NCI-H345 (cell line): ENCODE results near the gene DSCAML1.

Source experiments
- DNase-seq: peaks from one replicate; lab custom pipeline; 2025; lab: John Stamatoyannopoulos, UW

DSCAML1 gene

DNA sequence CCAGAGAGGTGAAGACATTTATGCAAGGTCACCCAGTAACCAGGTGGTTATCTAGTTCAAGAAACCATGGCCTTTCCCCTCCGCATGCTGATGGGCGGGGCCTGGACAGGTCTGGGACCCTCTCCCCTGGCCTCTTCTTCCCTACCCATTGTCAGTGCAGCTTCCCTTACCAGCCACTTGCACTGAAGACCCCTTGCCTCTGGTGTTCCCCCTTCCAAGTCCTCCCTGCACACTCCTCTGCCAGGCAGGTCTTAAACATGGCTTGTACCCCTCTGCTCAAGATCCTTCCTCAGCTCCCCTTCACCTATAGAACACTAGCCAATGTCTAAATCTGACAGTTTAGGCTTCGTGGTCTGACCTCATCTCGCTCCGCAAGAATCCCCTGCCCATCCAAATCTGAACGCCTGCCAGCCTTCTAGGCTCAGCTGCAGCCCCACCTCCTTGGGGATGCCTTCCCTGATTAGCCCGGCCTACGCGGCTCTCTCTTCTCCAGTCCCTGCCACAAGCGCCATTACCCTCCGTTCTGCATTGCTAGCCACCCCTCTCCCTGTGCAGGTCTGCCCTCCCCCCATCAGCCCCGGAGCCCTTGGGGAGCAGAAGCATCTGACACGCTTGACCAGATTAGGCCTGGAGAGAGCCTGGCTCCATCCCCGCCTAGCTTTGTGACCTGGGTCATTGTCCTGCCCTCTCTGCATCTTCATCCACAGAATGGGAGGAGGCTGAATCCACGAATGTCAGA is 213.8 kb downstream of the DSCAML1 start:
- no peak for DNase-seq

- DNase-seq: no peak
Measured at GRCh38 chr11:117582433-117582832, 214.6 kb downstream of the DSCAML1 start.

DNA sequence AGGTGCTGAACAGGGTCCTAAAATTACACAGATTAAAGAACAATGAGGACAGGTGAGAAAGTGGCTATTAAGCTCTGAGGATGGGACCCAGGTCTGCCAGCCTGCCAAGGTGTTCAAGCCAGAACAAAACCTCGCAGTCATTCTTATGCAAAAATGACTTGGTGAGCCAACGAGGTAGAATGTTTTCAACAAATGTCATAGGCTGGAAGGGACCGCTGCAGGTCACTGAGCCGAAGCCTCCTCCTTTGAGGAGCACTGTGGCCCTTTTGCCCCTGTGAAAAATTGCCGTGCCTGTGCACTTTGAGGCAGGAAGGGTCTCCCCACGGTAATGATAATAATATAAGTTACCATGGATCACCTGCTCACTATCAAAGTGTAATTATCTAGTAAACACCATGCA is 216.2 kb downstream of the DSCAML1 start:
- no peak for DNase-seq

DNA sequence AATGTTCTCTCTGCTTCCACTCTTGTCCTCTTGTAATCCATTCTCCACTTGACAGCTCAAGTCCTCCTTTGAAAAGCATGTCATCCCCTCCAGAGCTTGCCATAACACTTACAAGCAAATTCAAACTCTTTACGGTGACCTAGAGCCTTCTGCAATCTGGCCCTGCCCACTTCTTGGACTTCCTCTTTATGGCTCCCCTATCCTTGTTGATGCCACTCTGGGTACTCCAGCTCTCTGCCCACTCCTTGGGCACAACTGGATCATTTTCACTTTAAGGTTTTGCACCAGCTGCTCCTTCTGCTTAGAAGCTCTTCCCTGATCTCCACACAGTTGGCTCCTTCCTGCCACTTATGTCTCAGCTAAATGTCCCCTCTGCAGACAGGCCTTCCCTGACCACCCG is 217.9 kb downstream of the DSCAML1 start:
- no peak for DNase-seq

DNA sequence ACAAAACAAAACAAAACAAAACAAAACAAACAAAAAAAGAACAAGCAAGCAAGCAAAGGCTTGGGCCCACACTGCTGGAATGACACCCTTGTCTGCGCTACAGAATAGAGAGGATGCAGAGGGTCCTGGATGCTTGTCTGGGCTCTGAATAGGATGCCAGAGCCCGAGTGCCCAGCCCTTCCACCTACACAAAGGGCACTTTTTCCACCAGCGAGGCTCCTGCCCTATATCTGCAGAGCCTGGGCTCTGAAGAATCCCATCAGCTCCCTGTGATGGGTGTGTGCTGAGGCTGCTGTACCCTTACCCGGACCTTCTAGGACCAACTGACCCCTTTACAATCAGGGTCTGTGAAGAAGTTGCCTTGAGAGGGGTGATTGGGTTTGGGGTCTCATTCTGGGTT is 221.2 kb downstream of the DSCAML1 start:
- DNase-seq: no peak

DNA sequence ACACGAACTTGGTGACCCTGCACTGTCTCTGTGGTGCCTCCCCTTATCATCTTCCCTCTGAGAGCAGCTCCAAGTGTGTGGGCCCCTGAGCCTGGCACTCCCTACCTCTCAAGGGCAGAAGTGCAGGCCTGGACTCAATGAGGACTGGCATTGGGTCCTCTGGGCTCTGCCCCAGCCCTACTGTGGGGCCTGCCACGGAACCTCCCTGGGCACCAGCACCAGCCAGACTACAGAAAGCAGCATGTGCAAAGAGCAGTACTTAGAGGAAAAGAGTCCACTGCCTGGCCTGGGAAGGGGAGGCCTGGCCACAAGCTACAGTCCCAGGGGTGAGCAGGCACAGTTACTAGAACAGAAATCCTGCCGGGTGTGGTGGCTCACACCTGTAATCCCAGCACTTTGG is 222.5 kb downstream of the DSCAML1 start:
- DNase-seq: no peak

GRCh38 chr11:117573326-117573725 is 223.7 kb downstream of the DSCAML1 start:
- DNase-seq: no peak

DNA sequence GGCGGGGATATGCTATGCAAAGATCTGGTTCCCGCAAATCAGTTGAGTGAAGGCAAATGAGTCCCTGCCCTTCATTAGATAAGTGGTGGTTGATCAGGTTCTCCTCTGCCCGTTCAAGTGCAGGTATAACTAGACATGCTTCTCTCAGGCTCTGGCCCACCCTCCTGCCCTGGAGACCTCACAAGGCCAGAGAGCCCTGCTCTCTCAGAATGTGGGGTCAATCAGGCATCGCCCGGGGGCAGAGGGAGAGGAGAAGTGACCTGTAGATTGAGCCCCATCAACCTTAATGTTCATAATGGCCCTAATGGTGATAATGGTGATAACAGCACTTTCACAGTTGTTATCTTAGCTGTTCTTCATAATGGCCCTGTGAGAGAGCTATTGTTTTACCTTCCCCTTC is 224.3 kb downstream of the DSCAML1 start:
- DNase-seq: no peak

DNA sequence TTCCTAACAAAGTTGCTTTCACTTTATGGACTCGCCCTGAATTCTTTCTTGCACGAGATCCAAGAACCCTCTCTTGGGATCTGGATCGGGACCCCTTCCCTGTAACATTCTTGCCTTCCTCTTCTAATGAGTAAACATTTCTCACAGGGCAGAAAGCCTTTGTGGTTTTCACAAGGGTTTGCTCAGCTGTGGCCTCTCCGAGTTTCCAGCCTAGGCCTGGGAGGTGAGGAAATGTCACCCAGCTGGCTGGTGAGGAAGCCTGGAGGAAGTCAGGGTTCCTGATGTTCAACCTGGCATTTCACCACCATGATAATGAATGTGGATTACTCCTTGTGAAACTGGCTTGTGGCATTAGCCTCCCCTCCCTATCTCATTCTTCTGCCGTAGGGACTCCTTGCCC is 224.9 kb downstream of the DSCAML1 start:
- no peak for DNase-seq

DNA sequence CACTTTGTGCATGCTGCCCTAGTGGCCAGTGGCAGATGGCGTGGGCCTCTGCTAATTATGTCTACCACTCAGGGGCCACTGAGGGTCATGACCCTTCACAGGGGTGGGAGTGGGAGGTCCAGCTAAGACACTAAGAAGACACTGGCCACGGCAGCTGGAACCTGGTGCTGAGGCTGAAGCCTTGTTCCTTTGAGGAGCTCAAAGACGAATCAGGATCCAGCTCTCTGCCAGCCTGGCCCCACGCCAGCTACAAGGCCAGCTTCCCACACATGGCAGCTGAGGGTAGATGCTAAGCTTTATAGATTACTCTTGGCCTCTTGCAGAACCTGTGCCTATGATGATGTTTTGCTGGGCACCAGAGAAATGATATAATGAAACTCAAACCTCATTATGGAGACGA is 226.3 kb downstream of the DSCAML1 start:
- DNase-seq: peak; percentile 7

DNA sequence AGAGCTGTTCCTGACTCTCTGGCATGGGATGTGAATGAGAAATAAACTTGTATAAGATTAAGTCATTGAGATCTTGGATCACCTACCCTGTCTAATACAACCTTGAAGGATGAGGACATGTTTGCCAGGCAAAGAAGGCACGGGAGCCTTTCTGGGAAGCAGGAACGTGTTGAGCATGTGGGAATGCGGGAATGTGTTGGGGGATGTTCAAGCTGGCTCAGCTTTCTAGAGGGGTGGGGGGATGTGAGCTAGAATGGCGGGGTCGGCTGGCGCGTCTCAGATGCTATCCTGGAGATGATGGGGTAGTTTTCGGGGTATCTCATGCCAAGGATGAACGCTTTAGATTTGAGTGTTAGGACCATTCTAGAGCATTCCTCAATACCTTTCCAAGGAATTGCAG is 227.1 kb downstream of the DSCAML1 start:
- no peak for DNase-seq

DNA sequence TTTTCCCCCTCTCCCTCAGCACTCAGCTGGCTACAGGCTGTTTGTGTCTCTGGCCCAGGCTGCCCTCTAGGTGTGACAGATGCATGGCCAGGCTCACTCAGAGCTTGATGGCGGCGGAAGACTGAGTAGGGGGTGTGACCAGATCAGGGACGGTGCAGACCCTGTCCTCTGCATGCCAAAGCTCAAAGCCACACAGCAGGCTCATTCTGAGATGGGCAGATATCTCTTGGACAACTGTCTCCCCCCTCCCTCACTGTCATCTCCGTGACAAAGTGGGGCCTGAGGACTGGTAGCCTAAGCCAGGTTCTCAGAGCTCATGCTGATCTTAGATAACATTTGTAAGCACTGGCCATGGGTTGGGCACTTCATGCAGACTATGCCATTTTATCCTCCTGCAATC is 231.3 kb downstream of the DSCAML1 start:
- DNase-seq: no peak

- DNase-seq: no peak
Measured at GRCh38 chr11:117564321-117564720, 232.7 kb downstream of the DSCAML1 start.

- DNase-seq: no peak
Measured at GRCh38 chr11:117563556-117563955, 233.5 kb downstream of the DSCAML1 start.

- DNase-seq: no peak
Measured at GRCh38 chr11:117562136-117562535, 234.9 kb downstream of the DSCAML1 start.

DNA sequence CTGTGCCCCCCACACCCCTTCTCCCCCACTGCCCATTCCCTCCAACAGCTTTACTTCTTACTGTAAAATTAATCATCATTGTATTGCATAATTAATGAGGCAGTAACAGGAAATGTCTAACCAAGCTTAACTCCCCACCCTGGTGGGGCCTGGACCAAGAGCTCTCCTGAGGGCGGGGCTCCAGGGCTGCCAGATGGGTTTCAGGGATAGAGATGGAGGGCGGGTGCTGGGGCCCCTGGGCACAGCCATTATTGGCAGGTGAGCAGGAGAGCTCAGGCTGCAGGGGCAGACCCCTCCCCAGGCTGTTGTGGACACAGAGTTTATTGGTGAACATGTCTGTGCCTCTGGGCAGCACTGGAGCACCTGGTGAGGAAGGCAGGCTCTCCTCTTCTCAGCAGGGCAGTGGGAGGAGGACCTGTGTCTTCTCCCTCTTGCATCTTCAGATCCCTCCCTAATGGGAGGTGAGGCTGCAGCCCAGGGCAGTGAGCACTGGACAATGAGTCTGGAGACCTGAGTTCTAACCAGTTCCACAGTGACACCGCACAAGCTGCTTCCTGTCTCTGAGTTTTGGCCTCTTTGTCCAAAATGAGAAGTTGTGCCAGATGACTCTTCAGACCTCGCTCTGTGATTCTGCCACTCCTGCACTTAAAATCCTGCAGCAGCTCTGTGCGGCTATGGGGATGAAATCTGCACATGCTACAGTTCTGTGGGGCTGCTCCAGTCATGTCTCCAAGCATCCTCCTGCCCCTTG is 236.1 kb downstream of the DSCAML1 start:
- DNase-seq: no peak

DNA sequence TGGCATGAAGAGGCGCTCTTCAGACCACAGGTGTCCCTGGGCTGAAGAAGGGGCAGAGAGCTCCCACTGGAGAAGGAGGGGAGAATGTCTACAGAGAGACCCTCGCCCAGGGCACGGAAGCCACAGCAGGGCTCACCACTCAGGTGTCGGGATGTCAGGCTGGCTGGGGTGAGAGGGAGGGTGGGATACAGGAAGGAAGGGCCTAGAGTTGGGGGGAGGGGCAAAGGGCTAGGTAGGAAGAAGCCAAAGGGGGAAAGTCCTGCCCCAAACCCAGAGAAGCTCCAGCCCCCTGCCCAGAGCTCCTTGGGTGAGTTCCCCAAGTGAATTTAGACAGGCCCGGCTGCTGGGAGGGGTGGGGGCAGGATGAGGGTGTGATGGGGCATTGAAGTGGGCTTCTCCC is 237.3 kb downstream of the DSCAML1 start:
- DNase-seq: no peak

- no peak for DNase-seq
Measured at GRCh38 chr11:117557361-117557760, 239.7 kb downstream of the DSCAML1 start.

DNA sequence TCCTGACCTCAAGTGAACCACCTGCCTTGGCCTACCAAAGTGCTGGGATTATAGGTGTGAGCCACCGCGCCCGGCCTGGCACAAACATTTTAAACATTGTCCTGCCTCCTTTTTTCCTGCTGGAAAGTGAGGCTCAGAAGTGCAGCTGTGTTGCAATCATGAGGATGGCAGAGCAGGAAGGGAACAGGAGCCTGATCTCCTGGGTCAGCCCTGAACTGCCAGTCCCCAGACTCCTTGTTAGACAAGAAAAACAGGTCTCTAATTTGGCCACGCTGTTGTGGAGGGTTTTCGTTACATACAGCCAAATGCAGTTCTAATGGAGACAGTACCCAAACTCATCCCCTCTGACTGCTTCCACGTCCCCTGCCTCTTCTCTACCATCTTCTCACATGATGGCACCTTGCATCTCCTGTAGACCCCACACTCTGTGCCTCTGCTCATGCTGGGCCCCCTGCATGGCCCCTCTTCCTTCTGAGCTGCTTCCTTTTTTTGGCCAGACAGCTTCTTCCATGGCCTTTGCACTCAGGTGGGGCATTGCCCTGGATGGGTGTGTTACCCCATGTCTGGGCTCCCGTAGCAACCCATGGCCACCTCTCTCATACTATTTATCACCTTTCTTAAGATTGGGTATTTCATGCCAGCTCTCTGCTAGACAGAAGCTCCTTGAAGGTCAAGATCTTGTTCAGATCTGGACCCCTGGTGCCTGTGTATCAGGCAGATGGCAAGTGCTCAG is 242.2 kb downstream of the DSCAML1 start:
- DNase-seq: no peak

- no peak for DNase-seq
Measured at GRCh38 chr11:117552626-117553025, 244.4 kb downstream of the DSCAML1 start.

- DNase-seq: no peak
Measured at GRCh38 chr11:117551761-117552343, 245.2 kb downstream of the DSCAML1 start.

DNA sequence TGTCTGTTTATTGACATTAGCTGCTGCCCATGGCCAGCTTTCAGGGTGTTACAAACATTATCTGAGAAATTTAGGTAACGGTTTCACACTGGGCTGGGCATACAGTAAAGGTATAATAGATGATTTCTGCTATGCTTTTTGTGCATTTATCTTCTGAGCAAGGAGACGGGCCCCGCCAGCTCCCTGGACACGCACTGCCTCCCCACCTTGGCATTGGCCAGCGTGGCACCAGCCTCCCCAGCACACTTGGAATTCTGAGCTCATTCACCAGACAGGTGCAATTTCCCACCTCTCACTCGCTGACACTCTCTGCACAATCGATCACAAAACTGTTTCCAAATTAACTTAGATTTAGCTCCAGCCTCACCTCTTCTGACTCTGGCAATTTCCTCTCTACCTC is 246.6 kb downstream of the DSCAML1 start:
- no peak for DNase-seq

DNA sequence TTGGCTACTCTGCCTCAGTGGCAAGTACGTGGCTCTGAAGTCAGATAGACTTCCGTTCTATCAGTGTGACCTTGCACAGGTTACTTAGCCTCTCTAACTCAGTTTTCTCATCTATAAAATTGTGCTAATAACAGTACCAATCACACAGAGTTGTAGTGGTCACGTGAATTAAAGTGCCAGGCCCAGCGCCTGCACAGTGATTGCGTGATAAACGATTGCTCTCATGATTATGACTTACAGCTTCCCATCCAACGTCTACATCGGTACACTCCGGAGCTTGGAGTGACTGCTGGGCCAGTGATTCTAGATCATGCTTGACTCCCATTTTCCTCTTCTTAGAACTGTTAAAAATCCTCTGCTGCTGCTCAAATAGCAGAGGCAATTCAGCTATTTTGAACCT is 247.6 kb downstream of the DSCAML1 start:
- DNase-seq: no peak
